Right renal cortex interstitium (tissue), 3 donors: ENCODE data around the gene PACS2. TPM values are rescaled to one million over a fixed set of nuclear protein-coding genes. Genes with fewer than 3 reads are reported as not detected.
"Not testable (repeated sequence)": the region's sequence is repeated elsewhere in the genome, so short reads cannot be mapped to it uniquely, and the experiment has no call there.

ENCODE experiments used
- DNase-seq, 3 donors: peaks; one replicate each; pipeline ENCODE4 v3.0.0-alpha.2; 2013; ENCODE audit warnings: low read depth in 3 of 3, low spot score in 2 of 3
- polyA plus RNA-seq, 3 donors: library from polyadenylated mRNA; unstranded; fragments of 120-200 nt; gene quantifications; one replicate each; pipeline ENCODE4 v1.2.1, GENCODE V29; 2013; ENCODE audit not compliant: insufficient read length in 3 of 3

The PACS2 gene
- 10 to 100 TPM; 52.7 to 54.5 (median 53.1) TPM for polyA plus RNA-seq

- DNase-seq: peak in 2 of 3 donors; percentile 79 to 80
Observed at GRCh38 chr14:105314287-105315200, at the start of gene PACS2. Gene PACS2, plus strand, starts transcription at chr14:105314748. Its CDS starts 171 bp downstream, at chr14:105314919.

- no peak for DNase-seq
Observed at GRCh38 chr14:105267820-105268548, 46.6 kb upstream of the PACS2 start.

- no peak for DNase-seq
Observed at GRCh38 chr14:105268736-105269354, 45.7 kb upstream of the PACS2 start.

- no peak for DNase-seq
Observed at GRCh38 chr14:105269405-105269804, 45.1 kb upstream of the PACS2 start.

GRCh38 chr14:105271224-105271890, 43.2 kb upstream of the PACS2 start:
- DNase-seq: no peak

GRCh38 chr14:105272623-105273022, 41.9 kb upstream of the PACS2 start:
- DNase-seq: no peak

GRCh38 chr14:105273062-105273461, 41.5 kb upstream of the PACS2 start:
- DNase-seq: no peak

GRCh38 chr14:105274637-105275036, 39.9 kb upstream of the PACS2 start:
- no peak for DNase-seq

- no peak for DNase-seq
Observed at GRCh38 chr14:105275267-105275946, 39.1 kb upstream of the PACS2 start.

GRCh38 chr14:105277448-105277847, 37.1 kb upstream of the PACS2 start:
- DNase-seq: not testable (repeated sequence)

GRCh38 chr14:105279642-105280361, 34.7 kb upstream of the PACS2 start:
- DNase-seq: no peak

GRCh38 chr14:105280525-105280924, 34.0 kb upstream of the PACS2 start:
- no peak for DNase-seq

- DNase-seq: no peak
Observed at GRCh38 chr14:105281371-105282097, 33.0 kb upstream of the PACS2 start.

- DNase-seq: no peak
Observed at GRCh38 chr14:105282098-105282725, 32.3 kb upstream of the PACS2 start.

GRCh38 chr14:105283028-105283427, 31.5 kb upstream of the PACS2 start:
- no peak for DNase-seq

- no peak for DNase-seq
Observed at GRCh38 chr14:105283899-105284298, 30.6 kb upstream of the PACS2 start.

GRCh38 chr14:105285174-105285573, 29.4 kb upstream of the PACS2 start:
- DNase-seq: no peak

GRCh38 chr14:105286759-105287144, 27.8 kb upstream of the PACS2 start:
- no peak for DNase-seq
